ENCODE measurements around the gene SLC46A3. TPM values are rescaled to one million over a fixed set of nuclear protein-coding genes. Genes with fewer than 3 reads are reported as not detected.

SLC46A3 gene
- total RNA-seq, 3 donors from 2014 or later: 3.3 to 3.5 (median 3.5) TPM

GRCh38 chr13:28650284-28650683, 68.5 kb downstream of the SLC46A3 start:
- Mint-ChIP-seq H3K27me3 (ENCODE audit: low read depth) (no peaks in the 10 kb centered on the region), H3K4me3 (no peak overlapping the region), H3K4me1 (ENCODE audit: low read depth) (peaks cover 4% of the 10 kb centered on the region), H3K36me3 (ENCODE audit: insufficient read depth) (peaks cover 4% of the 10 kb centered on the region), H3K9me3 (no peaks in the 10 kb centered on the region)
- DNase-seq (no peak), ATAC-seq (peak in 1 of 2 donors; percentile 73)

Other genes starting within 250 kb of the SLC46A3 start
- gene FLT1, start 223.8 kb downstream of the SLC46A3 start, total RNA-seq: 10 to 100 TPM; 14.7 to 29.0 (median 18.8) TPM
- 100 to 1,000 TPM; 164 to 177 (median 170) TPM for gene POMP, start 59.8 kb downstream of the SLC46A3 start, total RNA-seq
- not detected for gene MTUS2, start 101.4 kb upstream of the SLC46A3 start, total RNA-seq

Measured in activated T-cell treated with anti-CD3 and anti-CD28 coated beads, Interleukin-2, amount 50 U/mL, for 4 hours (primary cell).